CD4-positive, alpha-beta T cell treated with Interleukin-2 at 100 ng/mL for 4 hours (primary cell): Measurements from ENCODE around the gene STRAP.
A peak's percentile ranks its signal among the peaks of the same experiment; 100 is the strongest.

Experiments
- DNase-seq: peaks from one replicate; pipeline ENCODE4 v3.0.0-alpha.2; 2020; ENCODE audit warnings: low spot score

Gene STRAP

DNA sequence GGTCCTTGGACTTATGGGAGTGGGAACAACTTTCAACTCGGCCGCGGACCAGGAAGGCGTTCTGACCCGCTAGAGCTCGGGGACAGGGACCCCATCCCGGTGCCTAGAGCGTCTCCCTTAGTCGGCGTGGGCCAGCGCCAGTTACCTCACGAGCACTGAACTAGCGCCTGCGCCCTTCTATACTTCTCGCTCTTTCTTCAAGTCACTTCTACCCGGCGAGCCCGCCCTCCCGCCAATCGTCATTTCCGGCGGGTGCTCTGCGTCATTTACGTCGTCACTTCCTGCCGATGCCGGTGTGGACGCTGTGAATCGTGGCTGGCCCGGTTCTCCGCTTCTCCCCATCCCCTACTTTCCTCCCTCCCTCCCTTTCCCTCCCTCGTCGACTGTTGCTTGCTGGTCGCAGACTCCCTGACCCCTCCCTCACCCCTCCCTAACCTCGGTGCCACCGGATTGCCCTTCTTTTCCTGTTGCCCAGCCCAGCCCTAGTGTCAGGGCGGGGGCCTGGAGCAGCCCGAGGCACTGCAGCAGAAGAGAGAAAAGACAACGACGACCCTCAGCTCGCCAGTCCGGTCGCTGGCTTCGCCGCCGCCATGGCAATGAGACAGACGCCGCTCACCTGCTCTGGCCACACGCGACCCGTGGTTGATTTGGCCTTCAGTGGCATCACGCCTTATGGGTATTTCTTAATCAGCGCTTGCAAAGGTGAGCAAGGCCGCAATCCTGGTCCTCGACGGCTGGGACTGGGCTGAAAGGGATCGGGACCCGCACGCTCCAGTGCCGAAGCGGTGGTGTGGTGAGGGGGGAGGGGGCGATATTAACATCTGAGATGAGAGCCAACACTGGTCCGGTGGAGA is at the start of gene STRAP:
TSS of gene STRAP (plus strand) at position 270 of the 854 bp plus-strand sequence. CDS start at position 591, 321 bp downstream.
- DNase-seq: peak; percentile 96

DNA sequence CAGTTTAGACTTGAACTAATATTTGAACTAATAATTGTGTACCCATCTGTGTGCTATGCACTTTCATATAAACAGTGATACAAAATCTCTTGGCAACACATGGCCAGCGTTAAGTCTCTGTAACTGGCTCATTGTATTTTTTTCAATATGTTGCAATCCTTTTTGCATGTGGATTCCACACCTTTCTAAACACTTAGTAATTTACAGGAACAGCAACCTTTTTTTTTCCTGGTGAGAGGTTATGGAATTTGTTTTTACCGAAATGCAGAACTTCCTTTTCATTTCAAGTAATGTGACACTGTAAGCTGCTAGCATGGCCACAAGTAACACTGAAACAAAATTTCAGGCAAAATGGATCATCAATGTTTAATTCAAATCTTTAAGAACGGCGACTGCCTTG is 47.6 kb upstream of the STRAP start:
- no peak for DNase-seq

DNA sequence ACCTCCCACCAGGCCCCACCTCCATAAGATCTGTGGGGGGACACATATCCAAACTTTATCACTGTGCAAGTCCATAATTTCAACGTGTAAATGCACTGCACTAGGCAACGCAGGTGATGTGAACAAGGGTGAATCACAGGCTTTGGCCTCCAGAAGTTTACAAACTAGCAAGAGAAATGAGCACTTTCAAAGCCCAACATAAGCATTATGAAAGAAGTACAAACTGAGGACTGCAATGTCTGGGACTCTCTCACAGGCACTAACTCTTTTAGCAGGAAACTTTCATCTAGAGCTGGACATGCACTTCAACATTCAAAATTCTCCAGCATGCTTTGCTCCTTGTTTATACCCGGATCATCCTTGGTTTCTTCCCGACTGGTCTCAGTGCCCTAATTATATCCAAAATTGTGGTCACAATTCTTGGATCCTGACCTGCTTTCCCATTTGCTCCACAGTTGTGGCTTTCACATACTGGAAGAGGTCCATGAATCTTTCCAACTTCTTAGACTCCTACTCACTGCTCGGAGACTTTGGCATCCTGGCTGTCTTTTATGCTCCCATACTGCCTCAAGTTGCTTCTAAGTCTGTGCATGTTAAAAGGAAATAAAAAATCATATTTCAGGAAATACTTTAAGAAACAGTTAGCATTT is 44.9 kb upstream of the STRAP start:
- DNase-seq: no peak

DNA sequence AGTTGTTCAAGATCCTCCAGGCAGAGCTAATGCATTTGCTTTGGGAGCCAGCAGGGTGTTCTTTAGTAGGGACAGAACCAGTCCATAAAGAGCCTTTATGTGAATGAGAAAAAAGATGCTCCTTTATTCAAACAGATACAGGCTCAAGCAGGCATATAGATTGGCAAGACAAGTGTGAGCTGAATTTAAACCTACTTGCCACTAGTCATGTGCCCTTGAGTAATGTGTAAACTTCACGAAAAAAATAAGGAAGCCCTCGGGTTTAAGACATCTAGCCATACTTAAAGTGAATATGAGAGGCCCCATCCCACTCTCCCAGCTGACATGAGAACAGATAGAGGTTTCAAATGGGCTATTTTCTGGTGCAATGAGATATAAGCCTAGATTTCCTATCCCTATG is 43.1 kb upstream of the STRAP start:
- DNase-seq: no peak

DNA sequence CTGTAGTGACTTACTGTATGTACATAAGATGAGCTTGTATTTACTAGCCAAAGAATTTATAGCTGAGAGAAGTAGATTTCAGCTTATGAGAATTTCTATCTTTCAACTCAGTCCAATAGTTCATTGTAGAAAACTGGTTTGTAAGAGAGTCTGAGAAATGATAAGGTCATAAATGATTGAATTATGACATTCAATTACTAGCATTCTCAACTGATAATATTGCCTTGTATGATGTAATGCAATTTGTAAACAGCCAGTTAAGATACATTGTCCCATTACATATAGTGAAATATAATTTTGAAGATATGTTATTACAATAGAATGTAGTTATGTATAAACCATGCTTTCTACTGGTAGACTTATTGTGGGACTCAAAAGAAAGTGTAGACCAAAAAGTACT is 42.5 kb upstream of the STRAP start:
- no peak for DNase-seq

DNA sequence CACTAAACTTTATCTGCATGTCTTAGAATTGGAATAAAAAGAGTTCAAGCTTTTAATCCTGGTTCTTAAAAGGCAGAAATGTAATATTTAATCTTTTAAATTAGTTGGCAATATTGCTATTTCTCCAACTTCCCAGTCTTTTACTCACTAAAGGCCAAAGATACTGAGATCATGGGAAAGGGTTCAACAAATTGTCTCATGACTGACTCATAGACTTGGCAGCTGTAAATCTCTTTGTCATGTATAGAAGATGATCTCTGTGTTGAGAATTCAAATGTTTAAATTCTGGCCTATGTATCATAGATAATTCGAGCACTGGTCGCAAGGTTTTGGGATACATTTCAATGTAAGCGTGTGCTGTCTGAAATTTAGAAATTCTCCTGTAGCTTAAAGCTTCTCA is 40.1 kb upstream of the STRAP start:
- no peak for DNase-seq

- DNase-seq: no peak
Measured at GRCh38 chr12:15846887-15847286, 35.3 kb upstream of the STRAP start.

DNA sequence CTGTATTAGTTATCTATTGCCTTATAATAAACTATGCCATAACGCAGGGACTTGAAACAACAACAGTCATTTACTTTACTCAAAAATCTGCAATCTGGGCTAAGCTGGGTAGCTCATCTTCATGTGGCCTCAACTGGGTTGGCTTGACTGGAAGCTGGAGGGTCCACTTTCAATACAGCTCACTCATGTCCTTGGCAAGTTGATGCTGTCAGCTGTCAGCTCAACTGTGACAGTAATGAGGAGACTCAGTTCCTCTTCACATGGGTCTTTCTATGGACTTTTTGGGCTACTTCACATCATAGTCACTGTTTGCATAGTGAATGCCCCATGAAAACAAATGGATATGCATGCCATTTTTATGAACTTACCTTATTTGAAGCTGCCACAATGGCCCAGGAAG is 33.6 kb upstream of the STRAP start:
- no peak for DNase-seq

DNA sequence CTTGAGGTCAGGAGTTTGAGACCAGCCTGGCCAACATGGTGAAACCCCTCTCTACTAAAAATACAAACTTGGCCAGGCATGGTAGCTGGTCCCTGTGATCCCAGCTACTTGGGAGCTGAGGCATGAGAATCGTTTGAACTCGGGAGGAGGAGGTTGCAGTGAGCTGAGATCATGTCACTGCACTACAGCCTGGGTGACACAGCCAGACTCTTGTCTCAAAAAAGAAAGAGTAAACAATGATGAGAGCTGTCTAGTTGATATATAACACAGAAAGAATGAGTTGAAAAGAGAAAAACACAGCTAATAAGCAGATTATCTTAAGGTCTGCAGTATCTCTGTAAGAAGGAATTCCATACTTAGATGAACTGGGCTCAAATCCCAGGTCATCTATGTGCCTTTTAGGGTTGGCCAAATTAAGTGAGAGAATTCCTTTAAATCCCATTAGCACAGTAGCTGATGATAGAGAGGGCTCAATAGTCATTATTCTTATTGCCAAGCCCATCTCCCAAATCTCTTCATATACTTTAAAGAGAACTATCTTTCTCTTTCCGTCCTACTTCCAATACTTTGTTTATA is 31.1 kb upstream of the STRAP start:
- no peak for DNase-seq

GRCh38 chr12:15851919-15852318 is 30.3 kb upstream of the STRAP start:
- no peak for DNase-seq

- DNase-seq: no peak
Measured at GRCh38 chr12:15852383-15852782, 29.8 kb upstream of the STRAP start.

GRCh38 chr12:15853877-15854276 is 28.3 kb upstream of the STRAP start:
- no peak for DNase-seq

DNA sequence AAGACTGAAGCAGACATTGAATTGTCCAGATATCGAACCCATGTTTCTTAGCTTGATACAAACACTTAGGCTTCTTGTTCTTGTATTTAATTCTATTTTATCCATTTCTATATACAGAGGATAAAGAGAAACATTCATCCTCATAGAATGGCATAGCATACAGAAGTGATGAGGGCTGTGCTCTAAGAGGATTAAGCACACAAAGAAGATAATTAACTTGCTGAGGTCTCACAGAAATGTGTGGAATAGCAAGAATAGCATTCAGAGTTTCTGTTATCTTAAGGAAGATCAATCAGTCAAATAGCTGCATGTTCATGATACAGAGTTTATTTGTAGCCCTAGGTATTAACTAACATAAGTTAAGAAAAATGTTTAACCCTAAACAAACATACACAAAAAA is 27.3 kb upstream of the STRAP start:
- DNase-seq: no peak

DNA sequence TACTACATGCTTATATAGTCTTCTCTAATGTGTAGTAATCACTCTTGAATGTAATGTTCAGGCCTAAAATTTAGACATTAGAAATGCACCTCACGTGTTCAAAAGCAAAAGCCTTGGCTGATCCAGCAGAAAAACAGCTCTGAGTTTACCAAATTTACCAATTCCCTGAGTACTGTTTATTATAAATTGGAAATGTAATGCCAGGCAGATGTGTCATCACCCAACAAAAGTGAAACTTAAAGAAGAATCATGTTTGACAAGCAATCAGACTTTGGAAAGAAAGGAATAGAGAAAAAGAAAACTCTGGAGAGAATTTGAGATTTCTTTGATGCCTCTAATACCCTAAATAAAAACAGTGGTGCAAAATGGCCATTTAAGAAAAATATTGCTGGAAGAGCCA is 26.5 kb upstream of the STRAP start:
- DNase-seq: no peak

GRCh38 chr12:15856097-15856982 is 25.8 kb upstream of the STRAP start:
- DNase-seq: peak; percentile 68

- DNase-seq: no peak
Measured at GRCh38 chr12:15858353-15858752, 23.8 kb upstream of the STRAP start.

DNA sequence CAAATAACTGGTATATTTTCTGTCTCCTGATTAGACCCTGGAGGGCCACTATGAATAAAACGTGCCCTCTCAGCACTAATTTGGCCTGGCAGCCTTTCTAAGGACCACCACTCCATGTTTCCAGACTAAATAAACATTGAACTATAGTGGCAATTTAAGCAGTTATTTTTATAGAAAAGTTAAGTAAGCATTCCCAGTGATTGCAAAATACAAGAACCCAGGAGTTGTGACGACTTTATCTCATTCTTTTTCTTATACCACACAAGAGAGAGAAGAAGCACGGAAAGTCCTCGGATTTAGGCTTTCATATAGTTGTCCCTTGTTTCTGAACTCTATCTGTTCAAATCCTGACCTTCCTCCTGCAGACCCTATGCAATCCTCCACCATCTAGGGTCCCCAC is 23.1 kb upstream of the STRAP start:
- no peak for DNase-seq

DNA sequence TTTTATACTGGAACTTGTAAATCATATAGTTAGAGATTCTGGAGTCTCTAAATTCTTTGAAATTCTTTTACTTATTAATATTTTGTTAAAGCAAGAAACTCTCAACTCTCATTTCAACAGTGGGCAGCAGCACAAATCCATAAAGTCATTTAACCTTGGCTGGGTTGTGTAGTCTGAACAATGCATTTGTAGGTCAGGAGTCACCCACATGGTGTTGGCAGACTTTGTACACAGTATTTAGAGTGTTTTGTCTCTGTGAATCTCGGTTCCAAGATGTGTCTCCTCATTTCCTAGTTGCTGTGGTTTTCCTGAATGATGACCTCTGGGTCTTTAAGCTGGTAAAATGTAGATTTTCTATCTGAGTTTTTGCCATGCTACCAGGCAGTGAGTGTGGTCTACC is 20.8 kb upstream of the STRAP start:
- no peak for DNase-seq

DNA sequence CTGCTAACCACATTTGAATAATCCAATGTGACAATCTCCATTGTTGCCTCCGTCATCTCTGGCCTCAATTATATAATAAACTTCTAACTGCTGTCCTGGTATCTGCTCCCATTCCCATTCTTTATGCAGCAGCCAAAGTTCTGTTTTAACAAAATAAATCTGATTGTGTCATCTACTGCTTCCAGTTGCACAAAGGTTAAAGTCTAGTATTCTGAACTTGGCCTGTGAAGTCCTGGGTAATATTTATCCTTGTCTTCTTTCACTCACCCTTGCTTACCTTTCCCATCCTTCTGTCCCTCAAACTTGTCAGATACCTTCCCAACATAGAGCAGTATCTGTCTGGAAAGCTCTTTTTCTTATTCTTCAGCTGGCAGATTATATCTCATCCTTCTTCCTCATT is 19.3 kb upstream of the STRAP start:
- no peak for DNase-seq

- DNase-seq: no peak
Measured at GRCh38 chr12:15863372-15863771, 18.8 kb upstream of the STRAP start.

DNA sequence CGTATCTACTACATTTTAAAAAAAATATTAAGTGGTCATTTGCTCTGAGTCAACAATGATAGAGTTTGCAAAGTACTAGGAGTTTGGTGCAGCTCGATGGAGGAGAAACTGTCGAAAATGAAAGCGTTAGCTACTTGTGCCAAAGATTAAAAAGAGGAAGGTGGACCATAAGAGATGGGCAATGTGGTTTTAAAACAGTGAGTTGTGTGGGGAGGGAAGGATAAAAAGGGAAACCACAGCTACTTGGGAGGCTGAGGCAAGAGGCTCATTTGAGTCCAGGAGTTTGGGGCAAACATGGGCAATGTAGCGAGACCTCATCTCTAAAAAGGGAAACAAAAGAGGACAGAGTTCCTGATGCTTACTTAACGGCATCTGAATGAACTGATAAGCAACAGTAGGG is 18.2 kb upstream of the STRAP start:
- no peak for DNase-seq

GRCh38 chr12:15868186-15868585 is 14.0 kb upstream of the STRAP start:
- DNase-seq: no peak
